Astrocyte of the spinal cord (primary cell): ENCODE measurements around the gene TTLL11.

ENCODE experiments used
- DNase-seq: peaks from one replicate; pipeline ENCODE4 v3.0.0; 2011; ENCODE audit warnings: low read depth, low spot score
- H3K4me3 ChIP-seq: 2 replicates; pipeline ENCODE4 v1.5.1; 2011; ENCODE audit warnings: low read depth, mild to moderate bottlenecking, low read length, moderate library complexity
- in situ Hi-C: cut with HindIII; loops from 2 replicates; pipeline ENCODE4 v1.10.0; 2017; ENCODE audit warnings: low sequenced_read_pairs
- TF ChIP-seq, protein P1 (sequence below): IDR thresholded peaks from 2 replicates; pipeline ENCODE4 v1.5.1; 2012; ENCODE audit warnings: low read depth, mild to moderate bottlenecking, low read length, inconsistent platforms

TTLL11 gene

DNA sequence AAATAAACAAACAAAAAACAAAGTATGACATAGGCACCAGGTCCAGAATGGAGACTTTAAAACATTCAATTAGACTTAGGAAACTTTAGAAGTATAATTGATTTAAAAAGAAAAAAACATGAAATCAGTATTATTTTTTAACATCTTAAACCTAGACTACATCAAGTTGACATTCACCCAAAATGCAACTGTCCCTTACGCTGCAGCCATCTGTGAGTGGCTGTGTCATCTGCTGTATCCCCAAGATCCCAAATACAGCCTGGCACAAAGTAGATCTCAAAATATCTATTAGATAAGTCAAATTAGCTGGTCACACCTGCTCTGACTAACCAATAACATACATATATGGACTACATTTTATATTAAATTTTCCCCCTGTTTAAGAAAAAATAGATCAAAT lies 7.8 kb downstream of the TTLL11 start:
- DNase-seq = no peak
- no peak overlapping the region for H3K4me3 ChIP-seq
- TF ChIP-seq, protein P1, sequence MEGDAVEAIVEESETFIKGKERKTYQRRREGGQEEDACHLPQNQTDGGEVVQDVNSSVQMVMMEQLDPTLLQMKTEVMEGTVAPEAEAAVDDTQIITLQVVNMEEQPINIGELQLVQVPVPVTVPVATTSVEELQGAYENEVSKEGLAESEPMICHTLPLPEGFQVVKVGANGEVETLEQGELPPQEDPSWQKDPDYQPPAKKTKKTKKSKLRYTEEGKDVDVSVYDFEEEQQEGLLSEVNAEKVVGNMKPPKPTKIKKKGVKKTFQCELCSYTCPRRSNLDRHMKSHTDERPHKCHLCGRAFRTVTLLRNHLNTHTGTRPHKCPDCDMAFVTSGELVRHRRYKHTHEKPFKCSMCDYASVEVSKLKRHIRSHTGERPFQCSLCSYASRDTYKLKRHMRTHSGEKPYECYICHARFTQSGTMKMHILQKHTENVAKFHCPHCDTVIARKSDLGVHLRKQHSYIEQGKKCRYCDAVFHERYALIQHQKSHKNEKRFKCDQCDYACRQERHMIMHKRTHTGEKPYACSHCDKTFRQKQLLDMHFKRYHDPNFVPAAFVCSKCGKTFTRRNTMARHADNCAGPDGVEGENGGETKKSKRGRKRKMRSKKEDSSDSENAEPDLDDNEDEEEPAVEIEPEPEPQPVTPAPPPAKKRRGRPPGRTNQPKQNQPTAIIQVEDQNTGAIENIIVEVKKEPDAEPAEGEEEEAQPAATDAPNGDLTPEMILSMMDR = no peak
- in situ Hi-C loops = no loop called here

- H3K4me3 ChIP-seq = no peak overlapping the region
- in situ Hi-C loops = no loop called here
- TF ChIP-seq, protein P1 = no peak
- DNase-seq = no peak
Measured at GRCh38 chr9:122084026-122084675, 9.0 kb downstream of the TTLL11 start.

- in situ Hi-C loops = no loop called here
- TF ChIP-seq, protein P1 = no peak
Measured at GRCh38 chr9:122080986-122081385, 12.1 kb downstream of the TTLL11 start.

DNA sequence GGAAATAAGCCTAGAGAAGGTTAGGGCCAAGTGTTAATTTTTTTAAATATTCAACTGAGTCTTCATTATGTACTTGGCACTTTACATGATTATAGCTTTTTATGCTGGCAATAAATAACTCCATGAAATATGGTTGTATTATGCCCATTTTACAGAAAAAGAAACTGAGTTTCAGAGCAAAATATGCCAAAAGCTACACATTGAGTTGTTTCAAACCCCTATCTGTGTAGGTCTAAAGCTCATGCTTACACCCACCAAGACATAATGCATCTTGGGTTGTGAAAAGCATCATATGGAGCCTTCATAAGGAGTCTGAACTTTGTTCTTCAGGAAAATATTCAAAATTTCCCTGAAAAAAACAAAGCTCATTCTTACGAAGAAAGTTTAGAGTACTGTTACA lies 14.6 kb downstream of the TTLL11 start:
- no peak overlapping the region for H3K4me3 ChIP-seq
- in situ Hi-C loops = no loop called here
- TF ChIP-seq, protein P1 = no peak
- DNase-seq = no peak

More at GRCh38 chr9:122080986-122081385, 12.1 kb downstream of the TTLL11 start:
- DNase-seq = peak; percentile 16
- H3K4me3 ChIP-seq = no peak overlapping the region

DNA sequence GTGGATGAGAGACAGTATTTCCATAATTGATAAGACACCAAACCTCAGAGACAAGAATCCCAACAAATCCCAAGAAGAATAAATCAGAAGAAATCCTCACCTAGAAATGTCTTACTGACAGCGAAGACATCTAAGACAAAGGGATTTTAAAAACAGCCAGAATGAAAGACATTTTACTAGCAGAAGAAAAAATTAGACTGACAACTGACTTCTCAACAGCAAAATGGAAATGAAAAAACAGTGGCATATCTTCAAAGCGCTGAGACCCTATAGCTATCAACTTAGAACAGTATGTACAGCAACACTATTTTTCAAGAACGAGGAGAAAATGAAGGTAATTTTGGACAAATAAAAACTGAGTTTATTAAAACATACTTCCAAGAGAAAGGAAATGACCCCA lies 16.3 kb downstream of the TTLL11 start:
- H3K4me3 ChIP-seq = no peak overlapping the region
- in situ Hi-C loops = no loop called here
- TF ChIP-seq, protein P1 = no peak
- no peak for DNase-seq

DNA sequence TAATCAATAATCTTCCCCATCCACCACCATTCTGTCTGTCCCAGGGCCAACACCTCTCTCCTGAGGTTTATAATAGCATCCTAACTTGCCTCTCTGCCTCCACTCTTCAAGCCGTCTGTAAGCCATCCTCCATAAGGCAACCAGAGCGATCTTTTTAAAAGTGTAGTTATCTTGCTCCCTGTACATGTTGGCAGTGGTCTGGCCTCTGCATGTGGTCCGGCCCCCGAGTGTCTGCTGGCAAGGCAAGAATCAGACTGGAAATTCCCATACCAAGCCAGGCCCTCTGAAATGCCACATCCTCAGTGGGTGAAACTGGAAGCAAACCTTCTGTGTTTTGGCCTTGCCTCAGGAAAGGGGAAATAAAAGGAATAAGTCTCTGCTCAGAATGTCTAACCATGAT lies 17.0 kb downstream of the TTLL11 start:
- no peak for DNase-seq
- in situ Hi-C loops = no loop called here
- TF ChIP-seq, protein P1 = no peak
- H3K4me3 ChIP-seq = no peak overlapping the region
